Gastroesophageal sphincter (tissue), 3 donors: ENCODE results near the gene RNF34.

Experiments used
- CTCF ChIP-seq, 4 experiments: fragments of 200-600 bp in 2 of 4; fragments of 450-650 bp in 2 of 4; sonication (generic) in 1 of 4; IDR thresholded peaks; one replicate each; pipeline ENCODE4 v1.5.1; 2017 to 2019; ENCODE audit warnings: antibody characterized with exemption in 4 of 4, mild to moderate bottlenecking in 2 of 4, moderate library complexity in 2 of 4
- EP300 ChIP-seq: sonication (generic); formaldehyde crosslinking; IDR thresholded peaks from one replicate; pipeline ENCODE4 v1.6.1; 2017; ENCODE audit warnings: antibody characterized with exemption, mild to moderate bottlenecking
- POLR2A ChIP-seq, 2 donors: fragments of 450-650 bp; IDR thresholded peaks; one replicate each; pipeline ENCODE4 v1.6.1; 2017; ENCODE audit warnings: antibody characterized with exemption in 2 of 2, mild to moderate bottlenecking in 2 of 2, moderate library complexity in 1 of 2
- POLR2AphosphoS5 ChIP-seq: sonication (generic); formaldehyde crosslinking; IDR thresholded peaks from one replicate; pipeline ENCODE4 v1.6.1; 2017; ENCODE audit warnings: antibody characterized with exemption

GRCh38 chr12:121452985-121453360 lies 53.1 kb downstream of the RNF34 start:
- TF ChIP-seq CTCF (IDR thresholded peaks at IDR 0.05): no peak
- no peak for TF ChIP-seq POLR2A (IDR thresholded peaks at IDR 0.05)
- no peak for TF ChIP-seq POLR2AphosphoS5
- no peak for TF ChIP-seq EP300
